ENCODE results near the gene TENM3.
"Not testable (repeated sequence)": the region's sequence is repeated elsewhere in the genome, so short reads cannot be mapped to it uniquely, and the experiment has no call there.

TENM3 gene

GRCh38 chr4:182807767-182808548 is 564.8 kb downstream of the TENM3 start:
- DNase-seq, result no peak

- DNase-seq, result no peak
These were observed 565.6 kb downstream of the TENM3 start for GRCh38 chr4:182808673-182809416.

- no peak for DNase-seq
These were observed 566.4 kb downstream of the TENM3 start for GRCh38 chr4:182809417-182810102.

GRCh38 chr4:182810103-182810615 is 567.0 kb downstream of the TENM3 start:
- no peak for DNase-seq

GRCh38 chr4:182812916-182813315 is 569.7 kb downstream of the TENM3 start:
- no peak for DNase-seq

- DNase-seq, result not testable (repeated sequence)
These were observed 570.9 kb downstream of the TENM3 start for GRCh38 chr4:182814065-182814464.

- no peak for DNase-seq
These were observed 575.9 kb downstream of the TENM3 start for GRCh38 chr4:182818926-182819730.

- no peak for DNase-seq
These were observed 576.5 kb downstream of the TENM3 start for GRCh38 chr4:182819751-182820150.

- no peak for DNase-seq
These were observed 579.4 kb downstream of the TENM3 start for GRCh38 chr4:182822554-182822953.

- DNase-seq, result no peak
These were observed 580.4 kb downstream of the TENM3 start for GRCh38 chr4:182823576-182823975.

GRCh38 chr4:182825003-182825402 is 581.8 kb downstream of the TENM3 start:
- no peak for DNase-seq

GRCh38 chr4:182825786-182826185 is 582.6 kb downstream of the TENM3 start:
- DNase-seq, result no peak

- DNase-seq, result peak in 1 of 51 donors; percentile 1
These were observed 583.2 kb downstream of the TENM3 start for GRCh38 chr4:182826391-182826790.

- DNase-seq, result no peak
These were observed 584.0 kb downstream of the TENM3 start for GRCh38 chr4:182827166-182827565.

GRCh38 chr4:182827954-182828353 is 584.8 kb downstream of the TENM3 start:
- DNase-seq, result no peak

- DNase-seq, result no peak
These were observed 585.3 kb downstream of the TENM3 start for GRCh38 chr4:182828360-182829025.

GRCh38 chr4:182829196-182829595 is 586.0 kb downstream of the TENM3 start:
- DNase-seq, result no peak

- DNase-seq, result no peak
These were observed 588.2 kb downstream of the TENM3 start for GRCh38 chr4:182831376-182831775.

- DNase-seq, result peak in 10 of 51 donors; percentile 5 to 48 (median 12)
These were observed 589.3 kb downstream of the TENM3 start for GRCh38 chr4:182832352-182833120.
